SJSA1 (cell line): Measurements from ENCODE around the gene CHN1. TPM values are rescaled to one million over a fixed set of nuclear protein-coding genes. Genes with fewer than 3 reads are reported as not detected.

Experiments
- DNase-seq, 2 experiments: peaks; one replicate each; pipeline ENCODE4 v3.0.0-alpha.2; 2015 to 2020; ENCODE audit warnings: low spot score in 2 of 2, low read depth in 1 of 2
- H3K27ac ChIP-seq: fragments of 250-450 bp; sonication (Bioruptor Pico); 2 replicates; pipeline ENCODE4 v1.5.1; 2020; ENCODE audit warnings: mild to moderate bottlenecking, moderate library complexity
- H3K27me3 ChIP-seq: fragments of 250-450 bp; sonication (Bioruptor Pico); replicated peaks from 2 replicates; pipeline ENCODE4 v1.5.1; 2020; ENCODE audit warnings: mild to moderate bottlenecking, moderate library complexity
- H3K36me3 ChIP-seq: fragments of 250-450 bp; sonication (Bioruptor Pico); 2 replicates; pipeline ENCODE4 v1.5.1; 2020; ENCODE audit warnings: mild to moderate bottlenecking
- H3K4me1 ChIP-seq: fragments of 250-450 bp; sonication (Bioruptor Pico); replicated peaks from 2 replicates; pipeline ENCODE4 v1.6.1; 2021; ENCODE audit warnings: mild to moderate bottlenecking
- H3K4me3 ChIP-seq: fragments of 250-450 bp; sonication (Bioruptor Pico); 2 replicates; pipeline ENCODE4 v1.5.1; 2020; ENCODE audit warnings: mild to moderate bottlenecking
- H3K9me3 ChIP-seq: fragments of 250-450 bp; sonication (Bioruptor Pico); replicated peaks from 2 replicates; pipeline ENCODE4 v1.5.1; 2020; ENCODE audit warnings: mild to moderate bottlenecking
- total RNA-seq: library from RNA; depleted of rRNA; stranded (reverse); fragments of >200 nt; shearing (Covaris generic); gene quantifications from 2 replicates; pipeline ENCODE4 v1.2.3, GENCODE V29; 2014

The CHN1 gene
- total RNA-seq, 1 experiment from 2014 or later = 35.8 TPM

DNA sequence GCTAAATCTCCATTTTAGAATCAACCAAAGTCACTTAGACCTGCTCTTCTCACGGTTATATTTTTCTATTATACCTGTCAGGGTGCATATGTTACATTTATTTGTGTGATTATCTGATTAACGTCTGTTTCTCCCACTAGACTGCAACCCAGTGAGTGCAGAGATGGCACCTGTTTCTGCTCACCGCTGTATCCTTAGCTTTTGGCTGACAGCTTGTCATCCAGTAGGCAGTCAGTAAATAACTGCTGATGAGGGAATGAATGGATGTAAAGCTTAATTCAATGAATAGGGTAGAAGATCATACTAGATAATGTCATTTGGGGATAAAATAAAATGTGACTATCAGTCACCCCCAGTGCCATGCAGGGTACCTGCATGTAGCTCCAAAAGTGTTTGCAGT is 234.0 kb downstream of the CHN1 start:
- no peak overlapping the region for H3K4me3 ChIP-seq
- no peak overlapping the region for H3K27ac ChIP-seq
- no peaks in the 10 kb centered on the region for H3K36me3 ChIP-seq
- peaks cover 19% of the 10 kb centered on the region for H3K4me1 ChIP-seq
- no peaks in the 10 kb centered on the region for H3K9me3 ChIP-seq
- no peak for DNase-seq
- no peaks in the 10 kb centered on the region for H3K27me3 ChIP-seq

DNA sequence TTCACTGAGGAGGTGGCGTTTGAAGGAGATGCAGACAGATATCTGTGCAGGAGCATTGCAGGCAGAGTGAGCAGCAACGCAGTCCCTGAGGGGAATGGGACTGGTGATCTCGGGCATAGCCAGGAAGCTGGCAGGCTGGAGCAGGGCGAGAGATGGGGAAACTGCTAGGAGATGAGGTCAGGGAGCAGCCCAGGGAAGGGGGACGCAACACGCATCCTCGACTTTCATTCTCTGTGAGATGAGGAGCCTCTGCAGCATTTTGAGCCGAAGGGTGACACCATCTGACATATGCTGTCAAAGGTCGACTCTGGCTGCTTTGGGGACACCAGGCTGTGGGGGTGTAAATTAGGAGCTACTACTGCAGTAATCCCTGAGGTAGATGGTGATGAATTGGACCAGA is 236.6 kb downstream of the CHN1 start:
- no peaks in the 10 kb centered on the region for H3K36me3 ChIP-seq
- H3K9me3 ChIP-seq = no peaks in the 10 kb centered on the region
- DNase-seq = no peak
- no peak overlapping the region for H3K27ac ChIP-seq
- H3K27me3 ChIP-seq = no peaks in the 10 kb centered on the region
- H3K4me3 ChIP-seq = no peak overlapping the region
- peaks cover 34% of the 10 kb centered on the region for H3K4me1 ChIP-seq

DNA sequence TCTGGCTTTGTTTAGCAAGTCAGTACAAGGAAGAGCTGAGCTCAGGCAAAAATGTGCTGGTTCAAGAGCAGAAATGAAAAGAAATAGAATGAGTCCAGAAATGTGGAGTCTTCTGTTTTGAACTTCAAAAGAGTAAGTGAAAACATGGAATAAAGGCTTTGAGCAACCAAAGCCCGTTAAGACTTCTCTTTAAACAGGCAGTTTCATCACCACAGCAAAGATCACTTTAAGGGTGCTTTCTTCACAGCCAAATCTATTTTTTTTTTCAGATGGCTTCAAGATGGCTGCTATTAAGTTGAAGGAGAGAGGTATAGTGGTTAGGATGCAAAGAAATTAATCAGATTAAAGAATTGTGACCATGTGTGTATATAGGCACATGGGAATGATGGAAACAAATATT is 238.9 kb downstream of the CHN1 start:
- no peak for DNase-seq
- Histone ChIP-seq H3K4me3 (no peak overlapping the region), H3K27me3 (no peaks in the 10 kb centered on the region), H3K27ac (no peak overlapping the region), H3K36me3 (no peaks in the 10 kb centered on the region), H3K4me1 (peaks cover 19% of the 10 kb centered on the region), H3K9me3 (no peaks in the 10 kb centered on the region)

DNA sequence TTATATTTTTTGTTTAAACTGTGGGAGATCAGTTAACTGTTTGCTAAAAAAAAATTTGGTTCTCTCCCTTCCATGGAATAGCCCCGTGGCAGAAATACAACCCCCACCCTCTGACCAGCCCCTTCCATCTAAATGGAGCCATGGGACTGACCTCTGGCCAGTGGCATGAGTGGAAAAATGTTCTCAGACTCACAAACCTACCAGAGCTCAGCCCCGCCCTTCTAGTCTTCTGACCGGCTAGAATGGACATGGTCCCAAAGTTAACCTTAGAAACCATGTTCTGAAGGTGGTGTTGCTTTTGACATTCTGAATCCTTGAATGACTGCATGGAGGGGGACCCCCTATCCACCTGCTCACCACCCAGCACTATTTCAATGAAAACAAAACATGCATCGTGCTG is 239.6 kb downstream of the CHN1 start:
- Histone ChIP-seq H3K27me3 (no peaks in the 10 kb centered on the region), H3K4me1 (peaks cover 19% of the 10 kb centered on the region), H3K27ac (no peak overlapping the region), H3K36me3 (no peaks in the 10 kb centered on the region), H3K9me3 (no peaks in the 10 kb centered on the region), H3K4me3 (no peak overlapping the region)
- DNase-seq = no peak

DNA sequence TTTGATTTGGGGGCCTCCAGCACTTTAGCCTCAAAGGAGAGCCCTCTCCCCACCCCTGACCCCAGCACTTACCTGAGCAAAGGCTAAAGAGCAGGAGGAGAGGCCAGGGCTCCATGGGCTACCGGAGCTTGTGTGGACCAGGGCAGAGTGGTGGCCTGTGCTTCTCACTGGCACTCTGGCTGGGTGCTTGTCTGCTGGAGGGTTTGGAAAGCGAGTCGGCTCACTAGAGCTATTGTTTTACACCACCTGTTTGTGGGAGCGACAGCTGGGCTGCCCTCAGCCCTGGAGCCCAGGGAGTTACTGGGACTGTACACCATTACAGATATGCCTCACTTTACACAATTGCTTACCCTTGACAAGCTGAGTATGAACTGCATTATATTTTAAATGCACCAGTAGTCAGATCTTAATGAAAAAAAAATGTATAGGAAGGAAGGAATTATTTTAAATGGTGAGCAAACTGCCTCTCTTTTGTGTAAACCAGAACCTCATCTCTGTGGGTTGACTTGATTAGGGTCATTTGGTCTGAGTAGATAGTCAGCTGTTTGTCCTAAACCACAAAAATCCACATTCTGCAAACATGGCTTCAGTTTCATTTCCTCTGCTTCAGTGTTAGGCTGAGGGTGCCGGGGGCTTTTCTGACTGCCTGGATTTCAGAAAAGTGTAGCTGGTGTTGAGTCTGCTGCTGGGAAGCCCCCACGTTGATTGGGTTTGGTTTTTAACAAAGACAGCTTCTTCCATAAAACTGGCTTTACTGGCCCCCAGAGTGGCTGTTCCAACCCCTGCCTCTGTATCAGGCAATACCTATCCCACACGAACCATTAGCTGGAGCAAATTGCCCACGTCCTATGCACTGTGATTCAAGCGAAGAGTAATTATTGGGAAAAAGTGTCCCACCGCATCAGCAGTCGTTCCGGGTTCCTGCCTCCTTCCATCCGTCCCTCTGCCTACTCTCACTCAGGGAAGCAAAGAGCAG is 240.6 kb downstream of the CHN1 start, which contains the start of gene CHRNA1:
Gene CHRNA1 (minus strand): TSS at position 193 of the 976 bp plus-strand sequence. CDS start 78 bp downstream, at position 115.
- Histone ChIP-seq H3K4me3 (no peak within 1 kb of the TSS), H3K9me3 (no peaks in the 10 kb centered on the region; the same call in 1 of the 2 replicates), H3K4me1 (peaks cover 19% of the 10 kb centered on the region), H3K27me3 (no peaks in the 10 kb centered on the region), H3K27ac (no peak within 1 kb of the TSS), H3K36me3 (no peaks in the 10 kb centered on the region)
- peak in 1 of 2 experiments; percentile 50 for DNase-seq

DNA sequence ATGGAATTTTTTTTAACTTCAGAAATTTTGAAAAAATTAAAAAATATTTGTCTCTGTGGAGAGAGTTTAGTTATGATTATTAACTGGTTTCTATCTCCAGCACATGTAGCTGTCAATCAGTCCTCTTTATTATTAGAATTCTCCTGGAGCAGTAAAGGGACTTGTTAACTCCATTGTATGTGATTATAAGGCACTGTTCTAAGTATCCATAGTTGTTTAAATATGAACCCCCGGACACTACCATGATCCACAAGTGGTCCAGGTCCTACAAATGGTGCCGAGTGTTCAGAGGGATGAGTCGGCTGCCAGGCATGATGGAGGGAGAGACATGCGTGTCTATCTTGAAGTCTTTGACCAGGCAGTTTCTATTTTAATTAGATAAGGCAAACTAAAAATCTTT is 241.4 kb downstream of the CHN1 start:
- H3K27ac ChIP-seq = no peak overlapping the region
- DNase-seq = no peak
- H3K4me1 ChIP-seq = peaks cover 19% of the 10 kb centered on the region
- H3K9me3 ChIP-seq = no peaks in the 10 kb centered on the region; the same call in 1 of the 2 replicates
- H3K4me3 ChIP-seq = no peak overlapping the region
- no peaks in the 10 kb centered on the region for H3K27me3 ChIP-seq
- H3K36me3 ChIP-seq = no peaks in the 10 kb centered on the region

DNA sequence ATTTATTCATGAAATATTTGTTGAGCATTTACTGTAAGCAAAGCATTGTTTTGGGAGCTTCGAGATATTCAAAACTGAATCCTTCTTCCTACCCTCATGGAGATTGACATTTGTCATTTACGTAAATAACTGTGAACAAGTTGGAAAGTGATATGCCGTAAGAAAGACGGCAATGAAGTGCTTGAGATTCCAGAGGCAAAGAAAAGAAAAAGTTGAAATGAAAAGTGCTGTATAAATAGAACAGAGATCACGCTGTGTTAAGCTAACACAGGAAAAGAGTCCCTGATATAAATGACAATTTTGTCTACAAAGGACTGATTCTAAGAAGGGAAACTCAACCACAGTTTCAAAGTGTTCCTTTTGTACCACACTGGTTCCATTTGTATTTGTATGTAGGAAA is 242.7 kb downstream of the CHN1 start:
- H3K27me3 ChIP-seq = no peaks in the 10 kb centered on the region
- H3K36me3 ChIP-seq = no peaks in the 10 kb centered on the region
- no peaks in the 10 kb centered on the region; the same call in 1 of the 2 replicates for H3K9me3 ChIP-seq
- H3K4me3 ChIP-seq = no peak overlapping the region
- H3K4me1 ChIP-seq = peaks cover 19% of the 10 kb centered on the region
- DNase-seq = no peak
- H3K27ac ChIP-seq = no peak overlapping the region

DNA sequence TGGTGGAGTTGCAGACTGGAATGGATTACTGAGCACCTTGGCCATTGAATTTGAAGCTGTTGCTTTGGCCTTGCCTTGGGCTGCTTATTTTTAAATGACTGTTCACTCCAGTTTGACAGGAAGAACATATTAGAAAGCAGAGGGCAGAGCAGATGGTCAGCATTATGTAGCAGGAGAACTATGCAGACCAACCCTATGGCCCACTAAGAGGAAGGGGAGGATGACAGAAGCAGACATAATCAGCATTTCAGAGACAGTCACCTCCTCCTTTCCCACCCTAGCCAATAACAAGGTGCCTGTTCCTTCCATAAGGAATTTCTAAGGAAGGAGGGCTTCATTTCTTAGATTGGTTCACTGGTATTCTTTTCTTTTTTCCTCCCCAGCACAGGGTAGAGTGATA is 243.3 kb downstream of the CHN1 start:
- Histone ChIP-seq H3K36me3 (no peaks in the 10 kb centered on the region), H3K4me3 (no peak overlapping the region), H3K9me3 (no peaks in the 10 kb centered on the region; the same call in 1 of the 2 replicates), H3K4me1 (peaks cover 15% of the 10 kb centered on the region), H3K27me3 (no peaks in the 10 kb centered on the region), H3K27ac (no peak overlapping the region)
- DNase-seq = no peak

DNA sequence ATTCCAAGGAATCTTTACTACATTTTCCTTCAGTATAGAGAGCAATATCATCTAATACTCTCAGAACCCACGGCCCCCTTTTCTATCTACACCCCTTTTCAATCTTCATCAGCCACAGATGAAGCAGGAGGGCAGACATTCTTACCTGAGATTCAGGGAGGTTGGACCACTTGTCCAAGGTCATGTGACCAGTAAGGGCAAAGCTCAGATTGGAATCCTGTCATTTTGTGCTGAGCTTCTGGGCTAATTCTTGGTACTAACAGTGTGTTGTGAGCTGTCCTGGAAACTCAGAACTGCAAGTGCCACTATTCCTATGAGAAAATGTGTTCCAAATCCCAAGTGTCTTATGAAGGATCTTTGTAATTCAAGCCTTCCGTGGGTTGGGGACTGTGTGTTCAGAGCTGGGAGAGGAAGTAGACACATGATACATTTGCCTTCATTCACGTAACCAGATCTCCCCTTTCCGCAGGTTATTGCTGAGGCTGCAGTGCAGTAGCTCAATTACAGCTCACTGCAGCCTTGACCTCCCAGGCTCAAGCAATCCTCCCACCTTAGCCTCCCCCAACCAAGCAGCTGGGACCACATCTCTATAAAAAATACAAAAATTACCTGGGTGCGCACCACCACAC is 244.2 kb downstream of the CHN1 start:
- no peak for DNase-seq
- H3K4me3 ChIP-seq = no peak overlapping the region
- H3K9me3 ChIP-seq = no peaks in the 10 kb centered on the region; the same call in 1 of the 2 replicates
- H3K27ac ChIP-seq = no peak overlapping the region
- no peaks in the 10 kb centered on the region for H3K36me3 ChIP-seq
- no peaks in the 10 kb centered on the region for H3K27me3 ChIP-seq
- H3K4me1 ChIP-seq = peaks cover 15% of the 10 kb centered on the region

DNA sequence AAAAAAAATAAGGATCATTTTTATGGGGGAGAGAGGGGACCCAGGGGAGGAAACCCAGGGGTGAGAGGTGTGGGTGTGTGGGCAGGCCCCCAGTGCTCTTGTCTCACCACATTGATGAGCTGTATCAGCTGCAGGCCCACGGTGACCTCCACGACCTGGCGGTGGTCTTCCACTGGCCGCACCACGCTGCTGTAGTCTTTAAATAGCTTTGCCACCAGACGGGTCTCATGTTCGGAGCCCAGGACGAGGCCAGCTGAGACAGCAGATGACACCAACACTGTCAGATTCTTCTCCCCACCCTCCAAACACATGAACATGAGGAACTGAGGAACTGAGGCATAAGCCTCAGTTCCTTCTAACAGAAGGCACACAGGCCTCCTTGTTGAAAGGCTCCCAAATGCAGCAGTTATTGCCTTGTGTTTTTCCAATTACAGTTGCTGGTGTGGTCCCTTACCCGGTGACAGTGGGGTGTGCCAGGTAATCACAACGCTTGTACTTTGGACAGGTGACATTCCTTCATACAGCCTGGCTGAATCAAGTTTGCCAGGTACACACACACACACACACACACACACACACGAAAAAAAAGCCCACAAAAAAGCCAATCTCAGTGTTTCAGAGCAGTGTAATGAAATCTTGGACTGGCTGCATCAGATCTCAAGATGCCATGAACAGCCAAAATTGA is 245.7 kb downstream of the CHN1 start:
- no peak overlapping the region for H3K27ac ChIP-seq
- H3K4me3 ChIP-seq = no peak overlapping the region
- peaks cover 7% of the 10 kb centered on the region for H3K4me1 ChIP-seq
- no peaks in the 10 kb centered on the region for H3K27me3 ChIP-seq
- no peaks in the 10 kb centered on the region for H3K36me3 ChIP-seq
- no peak for DNase-seq
- H3K9me3 ChIP-seq = no peaks in the 10 kb centered on the region; the same call in 1 of the 2 replicates

DNA sequence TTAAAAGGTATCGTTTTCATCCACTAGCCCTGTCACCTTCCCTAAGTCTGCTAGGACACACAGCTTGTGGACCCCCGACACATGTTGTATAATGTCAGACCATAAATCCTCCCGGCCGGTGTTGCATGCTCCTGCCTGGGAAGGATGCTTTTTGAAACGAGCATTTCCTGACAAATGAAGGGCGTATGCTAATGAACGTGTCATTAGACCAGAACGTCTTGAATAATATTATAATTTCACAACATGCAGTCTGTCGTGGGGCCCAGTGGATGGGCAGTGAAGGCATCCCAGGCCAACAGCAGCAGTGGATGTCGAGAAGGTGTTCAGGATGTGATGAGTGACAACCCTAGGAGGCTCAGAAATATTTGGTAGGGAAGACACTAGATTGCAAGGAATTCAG is 248.4 kb downstream of the CHN1 start:
- Histone ChIP-seq H3K36me3 (no peaks in the 10 kb centered on the region), H3K27me3 (no peaks in the 10 kb centered on the region), H3K4me3 (no peak overlapping the region), H3K4me1 (peaks cover 8% of the 10 kb centered on the region), H3K27ac (no peak overlapping the region), H3K9me3 (no peaks in the 10 kb centered on the region; the same call in 1 of the 2 replicates)
- no peak for DNase-seq

DNA sequence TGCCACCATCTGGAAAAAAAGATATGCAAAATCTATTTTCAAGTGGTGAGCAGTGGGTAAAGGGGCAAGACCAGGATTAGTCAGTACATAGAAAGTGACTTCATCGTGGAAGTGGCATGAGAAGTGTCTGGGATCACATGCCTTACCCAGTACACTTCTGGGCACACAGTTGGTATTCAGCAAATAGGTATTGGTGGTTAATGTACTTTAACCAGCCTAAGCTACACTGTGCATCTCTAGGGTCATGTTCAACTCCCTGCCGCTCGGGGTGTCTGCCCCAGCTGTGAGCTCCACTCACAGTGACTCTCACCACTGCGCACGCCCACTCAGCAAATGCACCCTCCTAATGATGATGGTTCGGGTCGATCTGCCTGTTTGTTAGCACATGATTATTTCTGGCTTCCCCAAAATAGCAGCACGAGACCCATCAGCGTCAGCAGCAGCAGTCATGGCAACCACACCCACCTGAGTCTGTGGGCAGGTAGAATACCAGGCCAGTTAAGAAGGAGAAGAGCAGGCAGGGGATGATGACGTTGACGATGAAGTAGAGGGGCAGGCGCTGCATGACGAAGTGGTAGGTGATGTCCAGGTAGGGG is 252.0 kb downstream of the CHN1 start:
- Histone ChIP-seq H3K27me3 (no peaks in the 10 kb centered on the region; the same call in 1 of the 2 replicates), H3K4me3 (no peak overlapping the region), H3K27ac (no peak overlapping the region), H3K9me3 (no peaks in the 10 kb centered on the region), H3K4me1 (peaks cover 8% of the 10 kb centered on the region), H3K36me3 (no peaks in the 10 kb centered on the region)
- DNase-seq = no peak

DNA sequence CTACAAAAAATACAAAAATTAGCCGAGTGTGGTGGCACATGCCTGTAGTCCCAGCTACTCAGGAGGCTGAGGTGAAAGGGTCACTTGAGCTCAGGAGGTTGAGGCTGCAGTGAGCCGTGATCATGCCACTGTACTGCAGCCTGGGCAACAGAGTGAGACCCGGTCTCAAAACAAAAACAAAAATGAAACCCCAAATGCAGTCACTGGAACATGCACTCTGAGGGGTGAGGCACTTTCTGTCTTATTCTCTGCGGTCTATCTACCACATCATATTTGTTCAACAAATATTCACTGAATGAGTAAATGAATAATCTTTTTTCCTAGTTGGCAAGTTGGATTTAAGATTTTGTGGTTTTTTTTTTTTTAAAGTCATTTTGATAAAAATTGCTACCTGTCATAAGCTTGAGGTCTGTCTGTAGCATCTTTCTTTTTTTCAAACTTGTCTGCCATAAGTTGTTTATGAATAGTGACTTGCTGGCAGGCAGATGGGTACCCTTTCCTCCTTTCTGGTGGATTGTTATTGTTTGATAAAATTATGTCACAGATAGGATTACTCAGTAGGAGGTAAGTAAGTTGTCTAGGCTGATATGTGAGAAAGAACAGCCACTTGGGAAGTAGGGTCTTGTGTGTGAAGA is 252.7 kb downstream of the CHN1 start:
- H3K27me3 ChIP-seq = no peaks in the 10 kb centered on the region; the same call in 1 of the 2 replicates
- H3K9me3 ChIP-seq = no peaks in the 10 kb centered on the region
- H3K4me1 ChIP-seq = peaks cover 8% of the 10 kb centered on the region
- H3K36me3 ChIP-seq = no peaks in the 10 kb centered on the region
- peak in 1 of 2 experiments; percentile 28 for DNase-seq
- H3K4me3 ChIP-seq = no peak overlapping the region
- no peak overlapping the region for H3K27ac ChIP-seq
